Natural killer cell (primary cell): ENCODE data around the gene CDK14. TPM values are rescaled to one million over a fixed set of nuclear protein-coding genes. Genes with fewer than 3 reads are reported as not detected.
"Not testable (repeated sequence)": the region's sequence is repeated elsewhere in the genome, so short reads cannot be mapped to it uniquely, and the experiment has no call there.

Source experiments
- ATAC-seq, 3 donors: fragments of 150-1000 bp in 2 of 3; fragments of 200-7000 bp in 1 of 3; cut with Tn5 transposase; 1 replicate in 1 of 3; 2 replicates in 2 of 3; pipeline ENCODE4 v1.10.0; 2021; ENCODE audit warnings: mild to moderate bottlenecking in 2 of 3, moderate library complexity in 2 of 3
- DNase-seq, 2 donors: peaks; one replicate each; pipeline versions ENCODE4 v3.0.0 to v3.0.0-alpha.2; 2013 to 2021; ENCODE audit warnings: mixed read lengths in 1 of 2
- H3K27ac ChIP-seq: one replicate; pipeline ENCODE4 v1.5.1; 2013; ENCODE audit warnings: mild to moderate bottlenecking, low read length
- H3K27me3 ChIP-seq: one replicate; pipeline ENCODE4 v1.6.1; 2013; ENCODE audit warnings: low read length; ENCODE audit not compliant: control insufficient read depth, insufficient read depth
- H3K36me3 ChIP-seq: one replicate; pipeline ENCODE4 v1.6.1; 2013; ENCODE audit warnings: low read length; ENCODE audit not compliant: control insufficient read depth, insufficient read depth
- H3K4me1 ChIP-seq: one replicate; pipeline ENCODE4 v1.6.1; 2013; ENCODE audit warnings: low read length; ENCODE audit not compliant: control insufficient read depth, insufficient read depth
- H3K4me3 ChIP-seq: one replicate; pipeline ENCODE4 v1.5.1; 2013; ENCODE audit warnings: low read length
- H3K9me3 ChIP-seq: one replicate; pipeline ENCODE4 v1.6.1; 2013; ENCODE audit warnings: low read length; ENCODE audit not compliant: control insufficient read depth, insufficient read depth
- H3K27ac Mint-ChIP-seq, 2 donors: one replicate each; pipeline ENCODE4 v1.8.0; 2022; ENCODE audit warnings: mild to moderate bottlenecking in 2 of 2, mixed read lengths in 2 of 2, moderate library complexity in 1 of 2
- H3K27me3 Mint-ChIP-seq, 2 donors: one replicate each; pipeline ENCODE4 v1.8.0; 2022; ENCODE audit warnings: low read depth in 2 of 2, mixed read lengths in 2 of 2
- H3K36me3 Mint-ChIP-seq: one replicate; pipeline ENCODE4 v1.8.0; 2022; ENCODE audit warnings: mixed read lengths
- H3K4me1 Mint-ChIP-seq, 2 donors: one replicate each; pipeline ENCODE4 v1.8.0; 2022; ENCODE audit warnings: mixed read lengths in 2 of 2
- H3K4me3 Mint-ChIP-seq: one replicate; pipeline ENCODE4 v1.8.0; 2022; ENCODE audit warnings: mild to moderate bottlenecking, moderate library complexity, mixed read lengths
- H3K9me3 Mint-ChIP-seq, 2 donors: one replicate each; pipeline ENCODE4 v1.8.0; 2022; ENCODE audit warnings: mixed read lengths in 2 of 2
- WGBS: methylation state at CpG from one replicate; pipeline ENCODE4 v1.1.7; 2013; ENCODE audit warnings: missing lambda C conversion rate; ENCODE audit not compliant: insufficient coverage; 5-methylcytosine and 5-hydroxymethylcytosine counted together
- intact Hi-C: fragments of 100-400 bp; cut with micrococcal nuclease; formaldehyde crosslinking; loops from one replicate; pipeline ENCODE4 v1.14.2; 2022
- total RNA-seq, 4 donors: library from RNA; stranded (reverse); fragments of 120-200 nt in 1 of 4; gene quantifications; one replicate each; pipeline versions ENCODE4 v1.2.3 to v1.2.4, GENCODE V29; 2013 to 2022
- TF ChIP-seq, protein P1 (sequence below): fragments of 200-600 bp; IDR thresholded peaks from one replicate; pipeline ENCODE4 v1.8.0; 2022; ENCODE audit warnings: antibody characterized with exemption

CDK14 gene
- total RNA-seq, 3 donors from 2014 or later (not counting 1 experiment from before 2014, with no cell fraction given) = 1.2 to 12.5 (median 1.9) TPM

DNA sequence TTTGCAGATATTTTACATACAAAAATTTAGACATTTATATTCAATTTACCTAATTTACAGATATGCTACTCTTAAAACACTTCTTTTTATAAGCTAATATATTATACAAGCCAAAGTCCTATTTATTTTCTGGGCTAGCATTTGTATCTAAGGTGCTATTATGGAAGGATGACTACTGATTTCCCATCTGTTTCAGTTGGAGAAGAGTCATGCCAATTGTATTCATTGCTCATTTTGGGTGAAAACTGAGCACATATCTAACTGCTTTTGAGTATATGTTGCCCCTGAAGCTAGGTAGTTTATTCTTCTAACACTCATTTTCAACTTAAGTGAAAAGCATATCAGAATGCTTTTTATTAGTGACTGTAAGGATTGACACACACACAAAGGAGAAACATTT, 172.9 kb downstream of the CDK14 start:
- H3K9me3 Mint-ChIP-seq = peaks cover 13 to 20% of the 10 kb centered on the region in 2 donors
- intact Hi-C loops = no loop called here
- Histone ChIP-seq H3K27ac (no peak overlapping the region), H3K4me1 (no peaks in the 10 kb centered on the region), H3K4me3 (no peak overlapping the region), H3K36me3 (no peaks in the 10 kb centered on the region), H3K27me3 (no peaks in the 10 kb centered on the region), H3K9me3 (peaks cover 5% of the 10 kb centered on the region)
- no peaks in the 10 kb centered on the region for H3K4me1 Mint-ChIP-seq
- DNase-seq = no peak
- H3K27ac Mint-ChIP-seq = no peak overlapping the region
- no peak overlapping the region for H3K4me3 Mint-ChIP-seq
- TF ChIP-seq, protein P1, sequence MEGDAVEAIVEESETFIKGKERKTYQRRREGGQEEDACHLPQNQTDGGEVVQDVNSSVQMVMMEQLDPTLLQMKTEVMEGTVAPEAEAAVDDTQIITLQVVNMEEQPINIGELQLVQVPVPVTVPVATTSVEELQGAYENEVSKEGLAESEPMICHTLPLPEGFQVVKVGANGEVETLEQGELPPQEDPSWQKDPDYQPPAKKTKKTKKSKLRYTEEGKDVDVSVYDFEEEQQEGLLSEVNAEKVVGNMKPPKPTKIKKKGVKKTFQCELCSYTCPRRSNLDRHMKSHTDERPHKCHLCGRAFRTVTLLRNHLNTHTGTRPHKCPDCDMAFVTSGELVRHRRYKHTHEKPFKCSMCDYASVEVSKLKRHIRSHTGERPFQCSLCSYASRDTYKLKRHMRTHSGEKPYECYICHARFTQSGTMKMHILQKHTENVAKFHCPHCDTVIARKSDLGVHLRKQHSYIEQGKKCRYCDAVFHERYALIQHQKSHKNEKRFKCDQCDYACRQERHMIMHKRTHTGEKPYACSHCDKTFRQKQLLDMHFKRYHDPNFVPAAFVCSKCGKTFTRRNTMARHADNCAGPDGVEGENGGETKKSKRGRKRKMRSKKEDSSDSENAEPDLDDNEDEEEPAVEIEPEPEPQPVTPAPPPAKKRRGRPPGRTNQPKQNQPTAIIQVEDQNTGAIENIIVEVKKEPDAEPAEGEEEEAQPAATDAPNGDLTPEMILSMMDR = no peak
- H3K36me3 Mint-ChIP-seq = no peaks in the 10 kb centered on the region
- no peaks in the 10 kb centered on the region for H3K27me3 Mint-ChIP-seq
- ATAC-seq = no peak

DNA sequence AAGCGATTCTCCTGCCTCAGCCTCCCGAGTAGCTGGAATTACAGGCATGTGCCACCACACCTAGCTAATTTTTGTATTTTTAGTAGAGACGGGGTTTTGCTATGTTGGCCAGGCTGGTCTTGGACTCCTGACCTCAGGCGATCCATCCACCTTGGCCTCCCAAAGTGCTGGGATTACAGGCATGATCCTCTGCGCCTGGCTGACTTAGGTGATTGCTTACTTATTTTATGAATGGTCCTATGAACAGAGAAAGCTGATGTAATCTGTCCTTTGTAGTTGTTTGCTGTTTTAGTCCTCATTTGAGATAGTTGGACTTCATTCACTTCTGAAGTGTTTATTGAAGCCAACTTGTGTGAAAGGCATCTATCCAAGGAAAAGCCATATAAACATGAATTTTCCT, 173.4 kb downstream of the CDK14 start:
- H3K36me3 Mint-ChIP-seq, H3K27ac Mint-ChIP-seq, H3K9me3 ChIP-seq, H3K4me1 ChIP-seq, H3K27ac ChIP-seq, H3K4me3 Mint-ChIP-seq, intact Hi-C loops, H3K27me3 ChIP-seq, H3K4me1 Mint-ChIP-seq, DNase-seq, H3K27me3 Mint-ChIP-seq, H3K4me3 ChIP-seq, H3K36me3 ChIP-seq, ATAC-seq: not testable (repeated sequence)
- 93% methylated on average over 4 of the region's 5 CpGs for WGBS
- H3K9me3 Mint-ChIP-seq = peaks cover 13 to 18% of the 10 kb centered on the region in 2 donors

DNA sequence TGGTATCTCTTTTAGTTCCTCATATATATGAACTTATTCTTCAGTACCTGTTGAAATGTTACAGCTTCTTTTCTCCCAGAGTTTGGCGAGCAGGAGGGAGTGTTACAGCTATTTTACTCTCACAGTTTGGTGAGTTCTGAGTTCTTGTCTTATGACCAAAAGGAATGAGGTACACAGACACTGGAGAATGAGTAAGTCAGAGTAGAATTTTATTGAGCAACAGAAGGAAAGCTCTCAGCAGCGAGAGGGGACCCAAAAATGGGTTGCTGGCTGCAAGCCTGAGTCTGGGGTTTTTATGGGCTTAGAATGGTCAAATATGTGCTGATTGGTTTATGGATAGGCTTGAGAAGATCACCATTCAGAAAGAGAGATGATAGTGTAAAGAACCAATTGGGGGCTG, 175.2 kb downstream of the CDK14 start:
- TF ChIP-seq, protein P1 = no peak
- Histone ChIP-seq H3K27ac (no peak overlapping the region), H3K4me1 (no peaks in the 10 kb centered on the region), H3K36me3 (no peaks in the 10 kb centered on the region), H3K9me3 (peaks cover 5% of the 10 kb centered on the region), H3K4me3 (no peak overlapping the region), H3K27me3 (no peaks in the 10 kb centered on the region)
- H3K36me3 Mint-ChIP-seq = no peaks in the 10 kb centered on the region
- peaks cover 9 to 12% of the 10 kb centered on the region in 2 donors for H3K9me3 Mint-ChIP-seq
- intact Hi-C loops = no loop called here
- no peaks in the 10 kb centered on the region for H3K4me1 Mint-ChIP-seq
- no peak for DNase-seq
- H3K27me3 Mint-ChIP-seq = no peaks in the 10 kb centered on the region
- WGBS = 81% methylated on average over 2 of the region's 2 CpGs
- H3K4me3 Mint-ChIP-seq = no peak overlapping the region
- no peak for ATAC-seq
- H3K27ac Mint-ChIP-seq = no peak overlapping the region

DNA sequence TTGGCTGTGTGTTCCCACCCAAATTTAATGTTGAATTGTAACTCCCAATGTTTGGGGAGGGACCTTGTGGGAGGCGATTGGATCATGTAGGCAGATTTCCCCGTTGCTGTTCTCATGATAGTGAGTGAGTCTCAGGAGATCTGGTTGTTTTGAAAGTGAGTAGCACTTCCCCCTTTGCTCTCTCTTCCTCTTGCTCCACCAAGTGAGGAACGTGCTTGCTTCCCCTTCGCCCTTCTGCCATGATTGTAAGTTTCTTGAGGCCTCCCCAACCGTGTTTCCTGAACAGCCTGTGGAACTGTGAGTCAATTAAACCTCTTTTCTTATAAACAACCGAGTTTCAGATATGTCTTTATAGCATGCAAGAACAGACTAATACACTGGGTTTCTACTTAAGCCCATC, 176.3 kb downstream of the CDK14 start:
- intact Hi-C loops = no loop called here
- no peak overlapping the region for H3K27ac Mint-ChIP-seq
- H3K27me3 ChIP-seq = no peaks in the 10 kb centered on the region
- TF ChIP-seq, protein P1 = no peak
- H3K4me3 ChIP-seq = no peak overlapping the region
- H3K4me1 ChIP-seq = no peaks in the 10 kb centered on the region
- H3K9me3 ChIP-seq = peaks cover 5% of the 10 kb centered on the region
- H3K4me1 Mint-ChIP-seq = no peaks in the 10 kb centered on the region
- peaks cover 9 to 12% of the 10 kb centered on the region in 2 donors for H3K9me3 Mint-ChIP-seq
- WGBS = 56% methylated on average over 6 of the region's 6 CpGs
- H3K36me3 ChIP-seq = no peaks in the 10 kb centered on the region
- H3K4me3 Mint-ChIP-seq = no peak overlapping the region
- H3K27me3 Mint-ChIP-seq = no peaks in the 10 kb centered on the region
- DNase-seq (no peak), ATAC-seq (no peak)
- no peaks in the 10 kb centered on the region for H3K36me3 Mint-ChIP-seq
- H3K27ac ChIP-seq = peak overlapping the region; percentile 27
